Neural crest cell (in vitro differentiated cells): ENCODE data around the gene AJAP1. TPM values are rescaled to one million over a fixed set of nuclear protein-coding genes. Genes with fewer than 3 reads are reported as not detected.

Source experiments
- DNase-seq: peaks from one replicate; pipeline ENCODE4 v3.0.0; 2021; ENCODE audit warnings: low read depth, mixed read lengths, low spot score
- H3K27ac Mint-ChIP-seq: one replicate; pipeline ENCODE4 v1.8.0; 2021; ENCODE audit warnings: mild to moderate bottlenecking, mixed read lengths; ENCODE audit not compliant: unreplicated experiment
- H3K27me3 Mint-ChIP-seq: 2 replicates; pipeline ENCODE4 v1.8.0; 2021; ENCODE audit warnings: low read depth, mild to moderate bottlenecking, mixed read lengths
- H3K36me3 Mint-ChIP-seq: 2 replicates; pipeline ENCODE4 v1.8.0; 2021; ENCODE audit warnings: low read depth, mild to moderate bottlenecking, mixed read lengths
- H3K4me1 Mint-ChIP-seq: 2 replicates; pipeline ENCODE4 v1.8.0; 2021; ENCODE audit warnings: mixed read lengths
- H3K4me3 Mint-ChIP-seq: one replicate; pipeline ENCODE4 v1.8.0; 2021; ENCODE audit warnings: mild to moderate bottlenecking, mixed read lengths
- H3K9me3 Mint-ChIP-seq: 2 replicates; pipeline ENCODE4 v1.8.0; 2021; ENCODE audit warnings: mixed read lengths
- total RNA-seq: library from RNA; stranded (reverse); gene quantifications from 2 replicates; pipeline ENCODE4 v1.2.1, GENCODE V29; 2021
- TF ChIP-seq, protein P1 (sequence below): fragments of 200-600 bp; sonication (generic); conservative IDR thresholded peaks from 2 replicates; pipeline ENCODE4 v1.5.0; 2021; ENCODE audit warnings: antibody characterized with exemption, mild to moderate bottlenecking

AJAP1 gene
- total RNA-seq, 1 donor from 2014 or later = 1.4 TPM

DNA sequence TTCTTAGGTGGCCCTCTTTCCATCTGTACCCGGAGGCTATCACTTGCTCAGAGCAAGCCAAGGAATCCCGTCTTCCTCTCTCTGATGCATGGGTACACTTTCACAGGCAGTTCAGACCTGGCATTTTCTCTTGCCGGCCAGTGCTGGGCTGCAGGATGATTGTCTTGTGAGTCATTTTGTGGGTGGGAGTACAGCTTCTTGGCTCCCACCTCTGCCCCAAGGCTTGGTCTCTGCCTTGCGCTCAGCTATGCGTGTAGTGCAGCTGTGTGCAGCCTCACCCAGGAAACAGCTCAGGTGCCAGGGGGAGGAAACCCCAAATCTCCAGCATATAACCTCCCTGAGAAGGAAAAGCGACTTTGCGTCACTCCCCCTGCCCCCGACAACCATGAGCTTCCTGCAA lies 3.9 kb upstream of the AJAP1 start:
- no peaks in the 10 kb centered on the region for H3K9me3 Mint-ChIP-seq
- H3K4me3 Mint-ChIP-seq = no peak overlapping the region
- peaks cover 34% of the 10 kb centered on the region for H3K27me3 Mint-ChIP-seq
- DNase-seq = no peak
- no peak overlapping the region for H3K27ac Mint-ChIP-seq
- no peaks in the 10 kb centered on the region for H3K36me3 Mint-ChIP-seq
- no peaks in the 10 kb centered on the region for H3K4me1 Mint-ChIP-seq
- TF ChIP-seq, protein P1, sequence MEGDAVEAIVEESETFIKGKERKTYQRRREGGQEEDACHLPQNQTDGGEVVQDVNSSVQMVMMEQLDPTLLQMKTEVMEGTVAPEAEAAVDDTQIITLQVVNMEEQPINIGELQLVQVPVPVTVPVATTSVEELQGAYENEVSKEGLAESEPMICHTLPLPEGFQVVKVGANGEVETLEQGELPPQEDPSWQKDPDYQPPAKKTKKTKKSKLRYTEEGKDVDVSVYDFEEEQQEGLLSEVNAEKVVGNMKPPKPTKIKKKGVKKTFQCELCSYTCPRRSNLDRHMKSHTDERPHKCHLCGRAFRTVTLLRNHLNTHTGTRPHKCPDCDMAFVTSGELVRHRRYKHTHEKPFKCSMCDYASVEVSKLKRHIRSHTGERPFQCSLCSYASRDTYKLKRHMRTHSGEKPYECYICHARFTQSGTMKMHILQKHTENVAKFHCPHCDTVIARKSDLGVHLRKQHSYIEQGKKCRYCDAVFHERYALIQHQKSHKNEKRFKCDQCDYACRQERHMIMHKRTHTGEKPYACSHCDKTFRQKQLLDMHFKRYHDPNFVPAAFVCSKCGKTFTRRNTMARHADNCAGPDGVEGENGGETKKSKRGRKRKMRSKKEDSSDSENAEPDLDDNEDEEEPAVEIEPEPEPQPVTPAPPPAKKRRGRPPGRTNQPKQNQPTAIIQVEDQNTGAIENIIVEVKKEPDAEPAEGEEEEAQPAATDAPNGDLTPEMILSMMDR = no peak

DNA sequence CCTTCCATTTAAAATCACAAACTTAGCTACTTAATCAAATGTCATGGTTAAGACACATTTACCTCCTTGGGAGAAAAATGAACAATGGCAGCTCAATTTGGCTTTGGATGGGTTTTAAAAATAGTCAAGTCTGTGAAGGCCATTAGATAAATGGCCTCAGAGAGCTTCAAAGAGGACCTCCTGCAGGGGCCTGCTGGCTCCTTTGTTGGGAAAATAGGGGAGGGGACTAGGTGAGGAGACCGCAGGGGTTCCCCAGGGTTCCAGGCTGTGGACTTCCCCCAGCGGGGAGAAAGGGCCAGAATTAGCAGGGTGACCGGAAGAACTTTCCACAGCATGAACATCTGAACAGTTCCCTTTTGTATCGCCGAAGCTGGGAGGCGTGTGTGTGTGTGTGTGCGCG lies 3.4 kb upstream of the AJAP1 start:
- Mint-ChIP-seq H3K4me3 (peak overlapping the region; percentile 63), H3K27ac (peak overlapping the region; percentile 58), H3K27me3 (peaks cover 30% of the 10 kb centered on the region), H3K9me3 (no peaks in the 10 kb centered on the region), H3K36me3 (no peaks in the 10 kb centered on the region), H3K4me1 (no peaks in the 10 kb centered on the region)
- no peak for DNase-seq
- TF ChIP-seq, protein P1 = no peak

DNA sequence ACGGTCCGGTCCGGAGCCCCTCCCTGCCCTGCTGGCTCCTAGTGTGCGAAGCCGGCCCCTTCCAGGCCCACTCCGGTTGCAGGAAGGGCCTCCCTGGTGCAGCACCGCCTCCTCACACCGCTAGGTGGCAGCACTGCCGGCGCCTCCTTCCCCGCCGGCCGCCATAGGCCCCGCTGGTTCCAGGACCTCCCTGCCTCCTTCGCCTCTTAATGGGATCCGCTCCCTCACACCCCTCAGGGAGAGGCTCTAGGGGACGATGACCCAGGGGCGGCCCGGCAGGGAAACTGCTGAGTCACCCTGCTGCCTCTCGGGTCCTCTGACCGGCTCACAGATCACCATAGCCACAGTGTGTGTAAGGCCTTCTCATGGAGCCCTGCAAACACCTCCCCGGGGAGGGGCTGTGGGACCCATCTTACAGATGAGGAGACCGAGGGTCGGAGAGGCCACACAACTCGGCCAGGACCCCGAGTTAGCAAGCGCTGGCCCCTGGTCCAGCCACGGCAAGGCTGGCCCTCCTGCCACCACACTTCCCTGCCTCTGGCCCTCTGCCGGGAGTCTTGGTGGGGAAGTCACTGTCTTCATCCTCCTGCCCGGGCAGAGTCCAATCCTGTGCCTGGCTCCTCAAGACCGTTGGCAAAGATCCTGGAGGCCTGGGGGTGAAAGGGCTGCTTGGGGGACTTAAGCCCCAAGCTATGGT lies 1.6 kb upstream of the AJAP1 start:
- Mint-ChIP-seq H3K4me1 (peaks cover 12% of the 10 kb centered on the region), H3K27ac (no peak overlapping the region), H3K36me3 (no peaks in the 10 kb centered on the region)

DNA sequence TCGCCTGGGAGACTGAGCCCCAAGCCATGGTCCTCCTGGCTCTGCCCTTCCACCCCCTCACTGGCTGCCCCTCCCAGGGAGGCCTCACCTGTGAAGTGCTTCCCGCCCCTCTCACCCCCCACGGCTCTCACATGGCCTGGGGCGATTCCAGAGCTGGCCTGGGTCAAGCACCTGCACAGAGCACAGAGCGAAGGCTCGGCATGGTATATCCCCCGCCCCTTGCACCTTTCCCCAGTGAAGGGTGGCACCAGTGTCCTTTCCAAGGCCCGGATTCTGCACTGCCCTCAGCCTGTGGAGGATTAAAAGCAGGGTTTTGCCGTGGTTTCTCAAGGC lies 1.1 kb upstream of the AJAP1 start:
- peak overlapping the region; percentile 62 for H3K4me3 Mint-ChIP-seq
- H3K9me3 Mint-ChIP-seq = no peaks in the 10 kb centered on the region
- H3K4me1 Mint-ChIP-seq = peaks cover 12% of the 10 kb centered on the region

More for the DNA sequence above, 1.6 kb upstream of the AJAP1 start:
- Mint-ChIP-seq H3K27me3 (peaks cover 48% of the 10 kb centered on the region), H3K4me3 (peak overlapping the region; percentile 23), H3K9me3 (no peaks in the 10 kb centered on the region)
- DNase-seq = peak; percentile 79
- TF ChIP-seq, protein P1 = peak; percentile 94

DNA sequence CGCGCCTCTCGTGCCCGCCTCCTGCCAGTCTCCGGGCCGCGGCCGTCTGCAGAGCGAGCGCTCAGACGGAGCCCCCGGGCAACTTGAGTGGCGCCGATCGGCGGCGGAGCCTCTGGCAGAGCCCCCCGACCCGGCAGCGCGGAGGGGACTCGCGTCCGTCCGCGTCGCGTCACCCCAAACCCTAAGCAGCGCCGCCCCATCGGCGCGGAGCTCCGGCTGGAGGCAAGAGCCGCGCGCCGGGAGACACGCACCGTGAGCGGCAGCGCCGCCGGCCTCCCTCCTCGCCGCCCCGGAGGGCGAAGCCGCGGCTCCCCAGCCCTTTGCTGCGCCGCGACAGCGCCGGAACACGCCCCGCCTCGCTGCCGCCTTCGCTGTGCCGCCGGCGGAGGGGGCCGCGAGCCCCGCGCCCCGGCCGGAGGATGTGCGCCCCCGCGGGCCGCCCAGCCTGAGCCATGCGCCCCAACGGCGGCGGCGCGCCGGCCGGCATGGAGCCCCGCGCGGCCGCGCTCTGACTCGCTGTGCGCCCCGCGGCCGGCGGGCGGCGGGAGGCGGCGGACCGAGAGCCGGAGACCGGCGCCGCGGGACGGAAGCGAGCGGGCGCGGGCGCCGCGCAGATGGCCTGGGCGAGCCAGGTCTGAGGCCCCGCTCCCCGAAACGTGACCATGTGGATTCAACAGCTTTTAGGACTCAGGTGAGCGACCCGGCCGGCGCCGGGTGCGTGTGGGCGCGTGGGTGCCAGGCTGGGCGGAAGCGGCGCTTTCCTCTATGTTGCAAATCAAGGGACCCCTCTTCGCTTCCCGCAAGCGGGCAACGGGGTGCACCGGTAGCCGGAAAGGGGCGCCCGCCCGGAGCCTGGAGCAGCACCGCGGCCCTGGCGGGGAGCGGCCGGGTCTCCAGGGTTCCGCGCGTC lies 610 bp downstream of the AJAP1 start:
- Mint-ChIP-seq H3K27me3 (peaks cover 71% of the 10 kb centered on the region), H3K4me1 (peaks cover 16% of the 10 kb centered on the region), H3K36me3 (no peaks in the 10 kb centered on the region), H3K9me3 (no peaks in the 10 kb centered on the region), H3K4me3 (peak overlapping the region; percentile 27), H3K27ac (no peak overlapping the region)
- TF ChIP-seq, protein P1 = no peak
- DNase-seq = peak; percentile 8

More for the DNA sequence above, 1.1 kb upstream of the AJAP1 start:
- peaks cover 53% of the 10 kb centered on the region for H3K27me3 Mint-ChIP-seq
- TF ChIP-seq, protein P1 = no peak
- no peak for DNase-seq
- H3K27ac Mint-ChIP-seq = no peak overlapping the region
- H3K36me3 Mint-ChIP-seq = no peaks in the 10 kb centered on the region
